Activated naive CD4-positive, alpha-beta T cell (primary cell): ENCODE results near the gene PCED1A.

Experiments
- DNase-seq, 4 experiments: peaks; one replicate each; lab custom pipeline; 2025; lab: John Stamatoyannopoulos, UW

PCED1A gene

GRCh38 chr20:2840138-2840966 lies at the start of gene PCED1A, which contains the start of gene VPS16:
Gene PCED1A (minus strand): TSS chr20:2840655. CDS start chr20:2839912, 743 bp downstream.
Gene VPS16 (plus strand): TSS chr20:2840745. CDS start chr20:2840775, 30 bp downstream.
- DNase-seq = peak; percentile 69 to 85 (median 74)

GRCh38 chr20:2889797-2890196 lies 49.3 kb upstream of the PCED1A start:
- DNase-seq = no peak

- DNase-seq = no peak
Observed at GRCh38 chr20:2889209-2889608, 48.8 kb upstream of the PCED1A start.

- no peak for DNase-seq
Observed at GRCh38 chr20:2888224-2888955, 47.9 kb upstream of the PCED1A start.

- DNase-seq = no peak
Observed at GRCh38 chr20:2887715-2888114, 47.3 kb upstream of the PCED1A start.

GRCh38 chr20:2883726-2884637 lies 43.5 kb upstream of the PCED1A start:
- DNase-seq = no peak

- DNase-seq = no peak
Observed at GRCh38 chr20:2880650-2881049, 40.2 kb upstream of the PCED1A start.

- DNase-seq = no peak
Observed at GRCh38 chr20:2879146-2879545, 38.7 kb upstream of the PCED1A start.

GRCh38 chr20:2878515-2878914 lies 38.1 kb upstream of the PCED1A start:
- DNase-seq = no peak

- DNase-seq = no peak
Observed at GRCh38 chr20:2875690-2876203, 35.3 kb upstream of the PCED1A start.

GRCh38 chr20:2874456-2874855 lies 34.0 kb upstream of the PCED1A start:
- DNase-seq = no peak

- DNase-seq = peak in 3 of 4 experiments; percentile 37 to 58 (median 43)
Observed at GRCh38 chr20:2873747-2874041, 33.2 kb upstream of the PCED1A start.

- peak; percentile 77 to 86 (median 82) for DNase-seq
Observed at GRCh38 chr20:2873010-2873746, 32.7 kb upstream of the PCED1A start, which contains the start of gene PTPRA. Gene PTPRA (plus strand): TSS chr20:2873481. CDS start chr20:2964278, 90,797 bp downstream.

GRCh38 chr20:2872459-2873009 lies 32.1 kb upstream of the PCED1A start:
- DNase-seq = peak; percentile 51 to 75 (median 62)

GRCh38 chr20:2871661-2872458 lies 31.4 kb upstream of the PCED1A start:
- peak in 1 of 4 experiments; percentile 36 for DNase-seq

GRCh38 chr20:2871111-2871465 lies 30.6 kb upstream of the PCED1A start:
- no peak for DNase-seq

- DNase-seq = no peak
Observed at GRCh38 chr20:2869381-2869780, 28.9 kb upstream of the PCED1A start.

- no peak for DNase-seq
Observed at GRCh38 chr20:2867081-2867864, 26.8 kb upstream of the PCED1A start.

- DNase-seq = no peak
Observed at GRCh38 chr20:2866236-2866635, 25.8 kb upstream of the PCED1A start.
